WTC11 (cell line): Measurements from ENCODE around the gene PRKAG2.
"Not testable (repeated sequence)": the region's sequence is repeated elsewhere in the genome, so short reads cannot be mapped to it uniquely, and the experiment has no call there.

Experiments used
- CDX4 ChIP-seq: fragments of 250-450 bp; sonication (Bioruptor Pico); IDR thresholded peaks from 2 replicates; pipeline ENCODE4 v1.9.0; 2021; ENCODE audit warnings: moderate library complexity, mild to moderate bottlenecking, inconsistent platforms, borderline replicate concordance
- CREB1 ChIP-seq: sonication (generic); formaldehyde crosslinking; IDR thresholded peaks from 2 replicates; pipeline ENCODE4 v1.8.0; 2023; ENCODE audit warnings: mild to moderate bottlenecking, missing genetic modification reagents
- CTCF ChIP-seq: fragments of 200-600 bp; IDR thresholded peaks from 2 replicates; pipeline ENCODE4 v1.8.0; 2022; ENCODE audit warnings: antibody characterized with exemption
- NFE2L1 ChIP-seq: sonication (generic); formaldehyde crosslinking; IDR thresholded peaks from 2 replicates; pipeline ENCODE4 v1.8.1; 2023; ENCODE audit warnings: missing genetic modification reagents
- NR2C2 ChIP-seq: sonication (generic); formaldehyde crosslinking; IDR thresholded peaks from 2 replicates; pipeline ENCODE4 v1.8.0; 2022; ENCODE audit warnings: mild to moderate bottlenecking, missing genetic modification reagents
- TCF7 ChIP-seq: sonication (generic); formaldehyde crosslinking; IDR thresholded peaks from 2 replicates; pipeline ENCODE4 v1.8.0; 2022; ENCODE audit warnings: mild to moderate bottlenecking, low read depth, missing genetic modification reagents, moderate library complexity
- ZBTB43 ChIP-seq: sonication (generic); formaldehyde crosslinking; IDR thresholded peaks from 2 replicates; pipeline ENCODE4 v1.8.1; 2023; ENCODE audit warnings: mild to moderate bottlenecking, missing genetic modification reagents
- ZNF671 ChIP-seq: fragments of 250-450 bp; sonication (Bioruptor Pico); IDR thresholded peaks from 2 replicates; pipeline ENCODE4 v1.8.0; 2021; ENCODE audit warnings: mild to moderate bottlenecking

- TF ChIP-seq TCF7 (CRISPR knock-in tag); CDX4 (CRISPR knock-in tag); CTCF; NFE2L1 (CRISPR knock-in tag); ZBTB43 (CRISPR knock-in tag); NR2C2 (CRISPR knock-in tag); ZNF671 (CRISPR knock-in tag); CREB1 (CRISPR knock-in tag): not testable (repeated sequence)
Observed at GRCh38 chr7:151518947-151519764, 357.8 kb downstream of the PRKAG2 start.
